Measurements from ENCODE around the gene KRT75. TPM values are rescaled to one million over a fixed set of nuclear protein-coding genes. Genes with fewer than 3 reads are reported as not detected.

The KRT75 gene
- polyA plus RNA-seq, 1 donor (not counting 4 experiments of a cell fraction or from before 2014, with no cell fraction given), result 59.4 TPM

DNA sequence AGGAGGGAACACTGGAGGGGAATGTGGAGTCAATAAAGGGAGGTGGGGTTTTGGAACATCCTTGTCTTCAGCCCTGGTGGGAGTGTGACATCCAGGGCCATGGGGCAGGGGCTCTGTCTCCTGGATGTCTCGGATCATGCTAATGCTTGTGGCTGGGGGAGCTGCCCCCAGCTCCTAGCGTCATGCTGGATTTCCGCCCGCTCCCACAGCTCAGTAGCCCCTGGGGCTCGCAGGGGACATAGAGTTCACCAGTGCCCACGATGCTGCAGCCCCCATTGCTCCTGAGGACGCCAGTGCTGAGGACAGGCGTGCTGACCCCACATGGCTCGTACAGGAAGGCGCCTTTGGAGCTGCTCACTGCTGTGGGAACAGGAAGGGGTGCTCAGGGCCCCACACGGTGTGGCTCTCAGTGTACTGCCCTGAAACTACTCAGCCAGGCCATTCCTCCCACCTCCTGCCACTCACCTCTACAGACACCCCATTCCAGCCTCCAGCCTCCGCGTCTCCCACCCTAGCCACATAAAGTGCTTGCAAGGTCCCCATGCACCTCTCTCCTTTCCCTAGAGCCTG lies 39.2 kb downstream of the KRT75 start:
- H3K36me3 ChIP-seq (ENCODE audit: control insufficient read depth in 2 of 2, extremely low read depth in 1 of 2, insufficient read depth in 2 of 2, low read length in 2 of 2), result no peaks in the 10 kb centered on the region
- H3K9me1 ChIP-seq (ENCODE audit: control insufficient read depth, extremely low read depth, insufficient read depth, low read length), result no peaks in the 10 kb centered on the region
- no peaks in the 10 kb centered on the region for H4K20me1 ChIP-seq (ENCODE audit: control insufficient read depth, extremely low read depth, insufficient read depth, low read length)
- H3K79me2 ChIP-seq (ENCODE audit: control insufficient read depth, insufficient read depth, low read length), result no peaks in the 10 kb centered on the region
- H3K4me2 ChIP-seq (ENCODE audit: control insufficient read depth, extremely low read depth, insufficient read depth, low read depth, low read length), result no peak overlapping the region
- no peak overlapping the region for H3K4me3 ChIP-seq (ENCODE audit: control insufficient read depth in 2 of 3, extremely low read depth in 1 of 3, insufficient read depth in 2 of 3, low read depth in 1 of 3, low read length in 3 of 3)
- no peaks in the 10 kb centered on the region for H3K27me3 ChIP-seq (ENCODE audit: control insufficient read depth, extremely low read depth, insufficient read depth, low read length)
- no peak for TF ChIP-seq EZH2 (IDR thresholded peaks at IDR 0.05; ENCODE audit: low read length)
- TF ChIP-seq, protein P1, sequence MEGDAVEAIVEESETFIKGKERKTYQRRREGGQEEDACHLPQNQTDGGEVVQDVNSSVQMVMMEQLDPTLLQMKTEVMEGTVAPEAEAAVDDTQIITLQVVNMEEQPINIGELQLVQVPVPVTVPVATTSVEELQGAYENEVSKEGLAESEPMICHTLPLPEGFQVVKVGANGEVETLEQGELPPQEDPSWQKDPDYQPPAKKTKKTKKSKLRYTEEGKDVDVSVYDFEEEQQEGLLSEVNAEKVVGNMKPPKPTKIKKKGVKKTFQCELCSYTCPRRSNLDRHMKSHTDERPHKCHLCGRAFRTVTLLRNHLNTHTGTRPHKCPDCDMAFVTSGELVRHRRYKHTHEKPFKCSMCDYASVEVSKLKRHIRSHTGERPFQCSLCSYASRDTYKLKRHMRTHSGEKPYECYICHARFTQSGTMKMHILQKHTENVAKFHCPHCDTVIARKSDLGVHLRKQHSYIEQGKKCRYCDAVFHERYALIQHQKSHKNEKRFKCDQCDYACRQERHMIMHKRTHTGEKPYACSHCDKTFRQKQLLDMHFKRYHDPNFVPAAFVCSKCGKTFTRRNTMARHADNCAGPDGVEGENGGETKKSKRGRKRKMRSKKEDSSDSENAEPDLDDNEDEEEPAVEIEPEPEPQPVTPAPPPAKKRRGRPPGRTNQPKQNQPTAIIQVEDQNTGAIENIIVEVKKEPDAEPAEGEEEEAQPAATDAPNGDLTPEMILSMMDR (optimal IDR thresholded peaks at IDR 0.05 in 1 of 3, IDR thresholded peaks at IDR 0.05 in 1 of 3, conservative IDR thresholded peaks at IDR 0.05 in 1 of 3; ENCODE audit: extremely low read depth in 1 of 3, insufficient read depth in 2 of 3, low read length in 3 of 3), result no peak
- no peak overlapping the region for H3K9ac ChIP-seq (ENCODE audit: control insufficient read depth, extremely low read depth, insufficient read depth, low read length)
- dilution Hi-C loops (cut with MboI; ENCODE audit: extremely low pct_ligation_motif_present, low sequenced_read_pairs), result no loop called here
- FAIRE-seq, result no peak
- no peaks in the 10 kb centered on the region for H3K9me3 ChIP-seq (ENCODE audit: control insufficient read depth, low read depth, low read length)
- no peak for DNase-seq (ENCODE audit: low read depth, low spot score)
- H3K27ac ChIP-seq (ENCODE audit: control insufficient read depth, insufficient read depth, low read length), result no peak overlapping the region
- H3K4me1 ChIP-seq (ENCODE audit: control insufficient read depth, extremely low read depth, insufficient read depth, low read length), result peaks cover 32% of the 10 kb centered on the region
- no peak overlapping the region for H2AFZ ChIP-seq (ENCODE audit: control insufficient read depth, low read length)

DNA sequence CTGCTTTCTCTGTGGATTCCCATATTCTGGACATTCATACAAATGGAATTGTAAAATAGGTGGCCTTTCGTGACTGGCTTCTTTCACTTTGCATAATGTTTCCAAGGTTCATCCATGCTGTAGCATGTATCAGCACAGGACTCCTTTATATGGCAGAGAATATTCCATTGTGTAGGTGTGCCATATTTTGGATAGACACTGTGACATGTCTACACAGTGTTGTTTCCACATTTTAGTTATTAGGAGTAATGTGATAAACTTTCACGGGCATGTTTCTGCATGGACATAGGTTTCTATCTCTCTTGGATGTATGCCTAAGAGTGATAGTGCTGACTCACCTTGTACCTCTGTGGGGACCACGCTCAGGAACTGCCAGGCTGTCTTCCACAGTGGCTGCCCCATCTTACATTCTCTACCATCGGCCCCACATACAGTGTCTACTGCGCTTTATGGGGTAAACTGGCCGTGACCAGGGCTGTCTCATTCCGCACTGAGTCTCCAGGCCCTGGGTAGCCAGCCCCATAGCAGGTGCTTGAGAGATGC lies 41.6 kb downstream of the KRT75 start:
- FAIRE-seq, result peak; percentile 94
- H4K20me1 ChIP-seq (ENCODE audit: control insufficient read depth, extremely low read depth, insufficient read depth, low read length), result no peaks in the 10 kb centered on the region
- DNase-seq (ENCODE audit: low read depth, low spot score), result no peak
- TF ChIP-seq EZH2 (IDR thresholded peaks at IDR 0.05; ENCODE audit: low read length), result no peak
- TF ChIP-seq, protein P1 (optimal IDR thresholded peaks at IDR 0.05 in 1 of 3, IDR thresholded peaks at IDR 0.05 in 1 of 3, conservative IDR thresholded peaks at IDR 0.05 in 1 of 3; ENCODE audit: extremely low read depth in 1 of 3, insufficient read depth in 2 of 3, low read length in 3 of 3), result no peak
- dilution Hi-C loops (cut with MboI; ENCODE audit: extremely low pct_ligation_motif_present, low sequenced_read_pairs), result no loop called here
- H3K4me2 ChIP-seq (ENCODE audit: control insufficient read depth, extremely low read depth, insufficient read depth, low read depth, low read length), result peak overlapping the region; percentile 1
- H3K79me2 ChIP-seq (ENCODE audit: control insufficient read depth, insufficient read depth, low read length), result no peaks in the 10 kb centered on the region
- H2AFZ ChIP-seq (ENCODE audit: control insufficient read depth, low read length), result no peak overlapping the region
- no peak overlapping the region for H3K9ac ChIP-seq (ENCODE audit: control insufficient read depth, extremely low read depth, insufficient read depth, low read length)
- no peak overlapping the region for H3K4me3 ChIP-seq (ENCODE audit: control insufficient read depth in 2 of 3, extremely low read depth in 1 of 3, insufficient read depth in 2 of 3, low read depth in 1 of 3, low read length in 3 of 3)
- H3K4me1 ChIP-seq (ENCODE audit: control insufficient read depth, extremely low read depth, insufficient read depth, low read length), result peaks cover 52% of the 10 kb centered on the region
- H3K9me1 ChIP-seq (ENCODE audit: control insufficient read depth, extremely low read depth, insufficient read depth, low read length), result no peaks in the 10 kb centered on the region
- no peaks in the 10 kb centered on the region for H3K9me3 ChIP-seq (ENCODE audit: control insufficient read depth, low read depth, low read length)
- no peaks in the 10 kb centered on the region for H3K36me3 ChIP-seq (ENCODE audit: control insufficient read depth in 2 of 2, extremely low read depth in 1 of 2, insufficient read depth in 2 of 2, low read length in 2 of 2)
- no peaks in the 10 kb centered on the region for H3K27me3 ChIP-seq (ENCODE audit: control insufficient read depth, extremely low read depth, insufficient read depth, low read length)
- peak overlapping the region; percentile 48 for H3K27ac ChIP-seq (ENCODE audit: control insufficient read depth, insufficient read depth, low read length)
